HG03432 (cell line): Measurements from ENCODE around the gene LMO4.

Experiments
- ATAC-seq: cut with Tn5 transposase; IDR thresholded peaks from one replicate; pipeline ENCODE4 v1.9.1; 2021; ENCODE audit warnings: mild to moderate bottlenecking, moderate library complexity; ENCODE audit not compliant: unreplicated experiment

LMO4 gene

DNA sequence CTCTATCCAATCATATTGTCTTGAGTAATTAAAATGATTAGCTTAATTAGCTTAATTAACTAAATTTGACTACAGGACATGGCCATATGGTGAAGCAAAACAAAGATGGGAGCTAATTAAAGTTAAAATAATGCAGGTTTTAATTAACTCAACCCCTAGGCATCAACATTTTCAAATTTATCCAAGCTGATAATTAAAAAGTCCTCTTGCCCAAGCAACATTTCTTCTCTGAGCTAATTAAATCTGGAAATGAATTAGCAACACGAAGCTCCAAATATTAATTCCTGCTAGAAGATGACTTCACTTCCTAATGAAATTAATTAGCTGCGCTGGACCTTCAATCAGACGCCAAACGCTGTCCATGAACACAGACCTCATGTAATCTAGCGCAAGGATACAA is 27.9 kb downstream of the LMO4 start:
- ATAC-seq = no peak

- no peak for ATAC-seq
These were observed 29.5 kb downstream of the LMO4 start for GRCh38 chr1:87358219-87358618.

DNA sequence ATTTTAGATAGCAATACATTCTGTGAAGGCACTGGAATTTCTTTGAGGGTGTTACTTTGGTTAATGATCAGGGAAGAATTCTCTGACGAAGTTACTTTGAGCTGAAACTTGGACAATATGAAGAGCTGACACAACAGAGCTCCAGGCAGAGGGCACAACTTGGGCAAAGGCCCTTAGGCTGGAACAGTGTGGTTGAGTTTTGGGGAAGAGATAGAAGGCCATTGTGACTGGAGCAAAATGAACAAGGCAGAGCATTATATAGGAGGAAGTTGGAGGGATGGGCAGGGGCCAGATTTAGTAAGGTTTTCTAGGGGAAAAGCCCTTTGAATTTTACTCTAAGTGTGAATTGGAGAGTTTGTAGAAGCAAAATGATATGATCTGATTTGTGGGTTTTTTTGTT is 30.9 kb downstream of the LMO4 start:
- ATAC-seq = no peak

GRCh38 chr1:87362063-87362833 is 33.6 kb downstream of the LMO4 start:
- no peak for ATAC-seq

DNA sequence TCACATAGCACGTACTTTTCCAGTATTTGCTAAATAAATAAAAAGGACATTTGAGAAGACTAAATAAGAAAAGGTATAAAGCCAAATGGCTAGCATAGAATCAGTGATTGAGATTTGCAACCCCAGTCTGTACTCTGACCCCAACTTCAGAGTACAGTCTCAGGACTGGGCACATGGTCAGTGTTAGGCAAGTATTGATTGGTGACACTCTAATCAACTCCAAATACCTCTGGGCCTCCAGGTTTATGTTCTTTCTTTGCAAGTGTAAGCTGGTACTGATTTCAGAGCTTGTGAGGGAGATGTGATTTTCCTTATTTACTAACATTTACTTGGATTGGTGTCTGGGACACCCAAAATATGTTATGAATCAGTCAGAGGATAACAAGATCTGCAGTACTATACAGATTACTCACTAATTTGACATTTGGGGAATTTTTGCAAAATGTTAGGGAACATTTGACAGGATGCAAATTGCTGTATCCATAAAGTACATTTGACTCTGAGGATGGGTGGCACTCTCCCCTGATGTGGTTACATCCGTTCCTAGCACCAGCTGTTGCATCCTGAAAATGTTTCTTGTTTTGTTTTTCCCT is 34.2 kb downstream of the LMO4 start:
- no peak for ATAC-seq

DNA sequence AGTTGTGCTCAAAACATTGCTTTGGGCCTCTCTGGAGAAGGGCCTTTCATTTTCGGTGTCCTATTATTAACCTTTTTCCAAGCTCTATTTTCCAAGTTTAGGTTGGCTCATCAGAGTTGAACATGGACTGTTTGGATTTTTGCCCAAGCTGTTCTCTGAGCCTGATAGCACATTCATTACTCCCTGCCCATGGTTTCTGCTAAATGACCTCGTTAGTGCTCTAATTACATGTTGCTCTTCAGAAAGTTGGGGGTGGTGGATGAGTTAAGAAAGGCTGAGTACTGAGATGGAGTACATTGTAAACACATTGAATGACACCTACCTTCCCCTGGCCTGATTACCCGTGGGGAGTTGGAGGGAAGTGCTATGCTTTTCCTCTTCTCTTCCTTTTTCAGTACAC is 38.9 kb downstream of the LMO4 start:
- ATAC-seq = no peak

DNA sequence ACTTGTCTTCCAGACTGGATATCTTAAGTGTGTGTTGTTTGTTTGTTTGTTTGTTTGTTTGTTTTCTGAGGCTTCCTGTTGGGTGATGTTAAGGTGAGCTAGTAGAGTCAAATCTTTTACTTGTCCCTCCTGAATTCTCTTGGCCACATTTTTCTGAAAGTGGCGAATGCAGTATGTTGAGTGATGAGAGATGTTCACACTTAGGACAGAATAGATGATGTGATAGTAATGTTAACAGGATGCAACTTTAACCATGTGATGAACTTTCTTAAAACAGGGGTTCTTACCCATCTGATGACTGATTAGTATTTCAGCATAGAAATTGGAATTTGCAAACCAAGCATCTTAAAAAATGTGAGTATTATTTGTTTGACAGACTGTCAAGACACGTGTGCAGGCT is 40.2 kb downstream of the LMO4 start:
- ATAC-seq = no peak

DNA sequence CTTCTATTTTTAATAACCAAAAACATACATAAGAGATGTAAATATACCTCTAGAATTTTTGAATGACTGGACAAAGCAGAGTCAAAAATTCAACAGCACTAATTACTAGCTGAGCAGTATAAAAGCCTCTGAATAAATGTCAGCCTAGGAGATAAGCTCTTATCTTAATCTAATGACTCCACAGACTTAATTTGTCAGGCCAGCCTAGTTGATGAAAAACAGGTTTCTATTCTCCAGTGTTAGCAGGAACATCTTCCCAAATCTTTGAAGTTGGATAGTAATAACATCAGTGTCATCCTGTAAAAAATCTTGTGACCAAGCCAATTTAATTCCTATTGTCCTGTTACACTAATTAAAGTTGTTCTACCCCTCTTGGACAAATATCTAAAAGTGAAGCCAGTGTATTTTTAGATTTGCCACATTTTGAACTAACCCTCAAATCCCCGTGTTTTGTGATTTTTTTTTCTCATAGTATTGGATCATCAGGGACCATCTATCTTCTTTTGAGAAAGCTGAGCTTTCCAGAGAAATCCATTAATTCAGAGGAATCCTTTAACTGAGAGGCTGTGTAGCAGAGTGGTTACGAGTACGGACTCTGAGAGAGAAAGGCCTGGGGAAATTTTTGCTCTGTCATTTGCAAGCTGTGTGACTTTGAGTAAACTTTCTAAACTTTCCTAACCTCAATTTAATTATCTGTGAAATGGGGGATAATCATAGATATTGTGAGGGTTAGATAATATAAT is 41.2 kb downstream of the LMO4 start:
- ATAC-seq = no peak

DNA sequence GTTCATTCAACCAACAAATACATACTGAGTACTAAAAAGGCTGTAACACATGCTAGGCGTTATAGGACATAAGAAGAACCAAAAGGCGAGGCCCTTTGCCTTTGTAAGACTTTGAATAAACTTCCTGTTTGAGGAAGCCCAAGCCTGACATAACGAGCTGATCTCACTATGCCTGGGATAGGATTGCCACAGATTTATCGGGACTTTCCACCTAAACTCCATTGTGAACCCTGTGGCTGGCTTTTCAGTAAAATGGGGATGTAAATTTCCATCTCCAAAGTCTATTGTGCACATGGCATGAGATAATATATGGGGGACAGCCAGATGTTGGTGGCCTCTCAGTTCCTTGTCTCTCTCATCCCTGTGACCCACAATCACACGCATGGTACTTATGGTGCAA is 41.9 kb downstream of the LMO4 start:
- ATAC-seq = no peak

DNA sequence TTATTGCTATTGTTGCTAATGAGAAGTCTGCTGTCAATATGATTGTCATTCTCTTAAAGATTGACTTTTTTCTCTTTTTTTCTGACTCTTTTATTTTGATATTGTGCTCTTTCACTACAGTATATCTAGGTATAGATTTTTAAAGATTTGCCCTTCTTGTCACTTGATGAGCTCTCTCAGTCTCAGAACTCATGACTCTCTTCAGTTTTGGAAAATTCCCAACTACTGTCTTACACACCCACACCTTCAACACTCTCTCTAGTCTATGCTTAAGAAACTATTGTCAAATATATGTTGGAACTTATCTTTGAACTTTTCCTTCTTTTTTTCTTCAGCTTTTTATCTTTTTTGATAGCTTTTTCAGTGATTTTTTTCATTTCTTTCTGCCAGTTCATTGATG is 50.6 kb downstream of the LMO4 start:
- ATAC-seq = no peak

GRCh38 chr1:87386217-87386790 is 57.6 kb downstream of the LMO4 start:
- no peak for ATAC-seq

DNA sequence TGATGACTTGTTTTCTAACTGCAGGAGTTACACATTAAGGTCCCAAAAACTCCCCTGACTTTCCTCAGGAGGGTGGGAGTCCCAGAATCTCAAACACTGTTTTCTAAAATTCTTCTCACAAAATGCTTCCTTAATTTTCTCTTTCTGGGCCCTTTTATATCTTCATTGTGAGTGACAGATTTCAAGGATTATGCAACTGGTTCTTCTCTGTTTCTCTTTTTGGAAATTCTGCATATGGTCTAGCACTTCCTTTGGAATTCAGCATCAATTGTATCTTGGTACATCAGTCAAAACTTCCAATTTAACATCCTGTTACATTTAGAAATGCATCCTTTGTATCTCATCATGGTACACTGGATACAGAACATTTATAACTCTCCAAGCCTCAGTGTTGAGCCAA is 59.7 kb downstream of the LMO4 start:
- no peak for ATAC-seq

DNA sequence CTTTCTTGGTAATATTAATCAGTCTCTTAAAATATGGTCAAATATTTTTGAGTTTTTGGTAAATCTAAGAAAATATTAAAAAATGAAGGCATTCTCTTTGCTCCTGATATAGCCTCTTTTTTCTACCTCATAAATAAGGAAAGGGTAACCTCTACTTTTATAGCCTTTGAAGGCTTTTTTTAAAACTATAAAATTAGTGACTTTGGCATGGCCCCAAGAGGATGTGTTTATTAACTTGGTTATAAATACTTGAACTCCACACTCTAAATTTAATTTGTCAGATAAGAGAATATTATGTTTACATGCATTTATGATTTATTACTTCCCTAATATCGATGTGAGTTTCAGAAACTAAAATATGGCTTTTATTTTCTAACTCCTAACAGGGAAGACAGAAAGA is 60.3 kb downstream of the LMO4 start:
- ATAC-seq = no peak

DNA sequence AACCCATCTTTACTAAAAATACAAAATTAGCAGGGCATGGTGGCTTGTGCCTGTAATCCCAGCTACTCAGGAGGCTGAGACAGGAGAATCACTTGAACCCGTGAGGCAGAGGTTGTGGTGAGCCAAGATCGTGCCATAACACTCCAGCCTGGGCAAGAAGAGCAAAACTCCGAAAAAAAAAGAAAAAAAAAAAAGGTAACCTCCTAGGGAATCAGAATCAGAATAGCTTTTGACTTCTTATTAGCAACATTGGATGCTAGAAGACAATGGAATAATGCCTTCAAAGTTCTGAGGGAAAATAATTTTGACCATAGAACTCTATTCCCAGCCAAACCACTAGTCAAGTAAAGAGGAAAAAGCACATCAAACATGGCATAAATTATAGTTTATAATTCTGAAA is 60.9 kb downstream of the LMO4 start:
- no peak for ATAC-seq

GRCh38 chr1:87392248-87393192 is 63.8 kb downstream of the LMO4 start:
- no peak for ATAC-seq

GRCh38 chr1:87393445-87394085 is 64.9 kb downstream of the LMO4 start:
- peak; percentile 50 for ATAC-seq

DNA sequence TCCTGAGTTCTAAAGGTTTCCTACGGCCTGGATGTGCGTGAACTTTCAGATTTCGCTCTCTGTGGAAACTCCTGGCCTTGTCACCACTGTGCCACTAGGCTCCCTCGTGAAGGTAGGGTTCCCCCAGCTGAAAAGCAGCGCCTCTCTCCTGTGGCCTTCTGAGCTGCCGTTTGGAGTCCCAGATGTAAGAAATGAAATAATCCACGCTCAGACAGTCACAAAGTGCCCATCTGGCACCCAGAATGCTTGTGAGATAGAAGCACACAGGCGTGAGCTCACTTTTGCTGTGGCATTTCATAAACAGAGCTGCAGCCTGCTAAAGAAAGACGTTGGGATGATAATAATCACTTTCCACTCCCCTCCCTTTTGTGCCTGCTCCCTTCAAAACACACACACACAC is 65.8 kb downstream of the LMO4 start:
- no peak for ATAC-seq

GRCh38 chr1:87394982-87395381 is 66.3 kb downstream of the LMO4 start:
- ATAC-seq = no peak
